PFSK-1 (cell line): ENCODE measurements around the gene MAPRE2.

Experiments
- FOXP2 ChIP-seq: optimal IDR thresholded peaks from 2 replicates; pipeline ENCODE3; 2011; ENCODE audit warnings: borderline replicate concordance, control low read depth, inconsistent platforms; ENCODE audit not compliant: insufficient read depth; ENCODE audit errors: extremely low read length, extremely low read depth
- POLR2AphosphoS5 ChIP-seq: IDR thresholded peaks from 2 replicates; pipeline ENCODE4 v1.6.1; 2012; ENCODE audit warnings: low read depth, mild to moderate bottlenecking, control low read depth, low read length, moderate library complexity
- SIN3A ChIP-seq: IDR thresholded peaks from 2 replicates; pipeline ENCODE4 v1.6.1; 2012; ENCODE audit warnings: mild to moderate bottlenecking, low read length, moderate library complexity, borderline replicate concordance; ENCODE audit not compliant: insufficient read depth
- TAF1 ChIP-seq: IDR thresholded peaks from 2 replicates; pipeline ENCODE4 v1.6.1; 2012; ENCODE audit warnings: low read length, control low read depth, borderline replicate concordance; ENCODE audit not compliant: insufficient read depth
- TF ChIP-seq, protein P1 (sequence below), 2 experiments: IDR thresholded peaks; 2 replicates each; pipeline versions ENCODE4 v1.6.1 to v1.8.0; 2011 to 2012; ENCODE audit warnings: low read depth in 2 of 2, low read length in 2 of 2, control low read depth in 1 of 2, inconsistent platforms in 1 of 2, mild to moderate bottlenecking in 1 of 2, moderate library complexity in 1 of 2; ENCODE audit not compliant: insufficient read depth in 1 of 2

- TF ChIP-seq, protein P1, sequence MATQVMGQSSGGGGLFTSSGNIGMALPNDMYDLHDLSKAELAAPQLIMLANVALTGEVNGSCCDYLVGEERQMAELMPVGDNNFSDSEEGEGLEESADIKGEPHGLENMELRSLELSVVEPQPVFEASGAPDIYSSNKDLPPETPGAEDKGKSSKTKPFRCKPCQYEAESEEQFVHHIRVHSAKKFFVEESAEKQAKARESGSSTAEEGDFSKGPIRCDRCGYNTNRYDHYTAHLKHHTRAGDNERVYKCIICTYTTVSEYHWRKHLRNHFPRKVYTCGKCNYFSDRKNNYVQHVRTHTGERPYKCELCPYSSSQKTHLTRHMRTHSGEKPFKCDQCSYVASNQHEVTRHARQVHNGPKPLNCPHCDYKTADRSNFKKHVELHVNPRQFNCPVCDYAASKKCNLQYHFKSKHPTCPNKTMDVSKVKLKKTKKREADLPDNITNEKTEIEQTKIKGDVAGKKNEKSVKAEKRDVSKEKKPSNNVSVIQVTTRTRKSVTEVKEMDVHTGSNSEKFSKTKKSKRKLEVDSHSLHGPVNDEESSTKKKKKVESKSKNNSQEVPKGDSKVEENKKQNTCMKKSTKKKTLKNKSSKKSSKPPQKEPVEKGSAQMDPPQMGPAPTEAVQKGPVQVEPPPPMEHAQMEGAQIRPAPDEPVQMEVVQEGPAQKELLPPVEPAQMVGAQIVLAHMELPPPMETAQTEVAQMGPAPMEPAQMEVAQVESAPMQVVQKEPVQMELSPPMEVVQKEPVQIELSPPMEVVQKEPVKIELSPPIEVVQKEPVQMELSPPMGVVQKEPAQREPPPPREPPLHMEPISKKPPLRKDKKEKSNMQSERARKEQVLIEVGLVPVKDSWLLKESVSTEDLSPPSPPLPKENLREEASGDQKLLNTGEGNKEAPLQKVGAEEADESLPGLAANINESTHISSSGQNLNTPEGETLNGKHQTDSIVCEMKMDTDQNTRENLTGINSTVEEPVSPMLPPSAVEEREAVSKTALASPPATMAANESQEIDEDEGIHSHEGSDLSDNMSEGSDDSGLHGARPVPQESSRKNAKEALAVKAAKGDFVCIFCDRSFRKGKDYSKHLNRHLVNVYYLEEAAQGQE (IDR thresholded peaks at IDR 0.05; ENCODE audit: insufficient read depth in 1 of 2, low read depth in 2 of 2, low read length in 2 of 2), result no peak
- no peak for TF ChIP-seq POLR2AphosphoS5
- TF ChIP-seq FOXP2, result no peak
- no peak for TF ChIP-seq SIN3A
- no peak for TF ChIP-seq TAF1
Measured at GRCh38 chr18:35161485-35161884, 120.3 kb downstream of the MAPRE2 start.
